Activated CD8-positive, alpha-beta memory T cell treated with anti-CD3 and anti-CD28 coated beads for 4 hours (primary cell): ENCODE results near the gene TCF4.

Source experiments
- DNase-seq, 2 donors: peaks; one replicate each; pipeline ENCODE4 v3.0.0-alpha.2; 2020; ENCODE audit warnings: low read depth in 2 of 2

Gene TCF4

GRCh38 chr18:55506074-55506473, 81.9 kb downstream of the TCF4 start:
- no peak for DNase-seq

GRCh38 chr18:55504808-55505207, 83.2 kb downstream of the TCF4 start:
- DNase-seq, result no peak

GRCh38 chr18:55503167-55503820, 84.7 kb downstream of the TCF4 start:
- DNase-seq, result no peak

GRCh38 chr18:55501982-55502710, 85.8 kb downstream of the TCF4 start:
- DNase-seq, result no peak

- DNase-seq, result no peak
These were observed 86.4 kb downstream of the TCF4 start for GRCh38 chr18:55501579-55501978.

GRCh38 chr18:55500316-55501086, 87.5 kb downstream of the TCF4 start:
- no peak for DNase-seq

- DNase-seq, result no peak
These were observed 88.5 kb downstream of the TCF4 start for GRCh38 chr18:55499526-55499925.

- DNase-seq, result no peak
These were observed 90.1 kb downstream of the TCF4 start for GRCh38 chr18:55497825-55498403.

- DNase-seq, result no peak
These were observed 93.1 kb downstream of the TCF4 start for GRCh38 chr18:55494899-55495298.

- DNase-seq, result no peak
These were observed 93.6 kb downstream of the TCF4 start for GRCh38 chr18:55494441-55494840.

GRCh38 chr18:55491616-55492015, 96.4 kb downstream of the TCF4 start:
- DNase-seq, result no peak

- no peak for DNase-seq
These were observed 98.7 kb downstream of the TCF4 start for GRCh38 chr18:55489034-55489986.

- no peak for DNase-seq
These were observed 99.5 kb downstream of the TCF4 start for GRCh38 chr18:55488473-55488872.

- DNase-seq, result no peak
These were observed 100.0 kb downstream of the TCF4 start for GRCh38 chr18:55487997-55488396.

- DNase-seq, result no peak
These were observed 101.1 kb downstream of the TCF4 start for GRCh38 chr18:55486936-55487335.

- no peak for DNase-seq
These were observed 102.3 kb downstream of the TCF4 start for GRCh38 chr18:55485666-55486065.

GRCh38 chr18:55484773-55485172, 103.2 kb downstream of the TCF4 start:
- DNase-seq, result no peak

GRCh38 chr18:55483266-55483871, 104.6 kb downstream of the TCF4 start:
- DNase-seq, result no peak

- DNase-seq, result no peak
These were observed 108.2 kb downstream of the TCF4 start for GRCh38 chr18:55479656-55480420.
